ENCODE results near the gene TNFAIP3.
"Not testable (repeated sequence)": the region's sequence is repeated elsewhere in the genome, so short reads cannot be mapped to it uniquely, and the experiment has no call there.

TNFAIP3 gene

GRCh38 chr6:137879885-137880745 lies 13.1 kb downstream of the TNFAIP3 start:
- DNase-seq, result no peak

GRCh38 chr6:137880746-137881521 lies 13.9 kb downstream of the TNFAIP3 start:
- no peak for DNase-seq

GRCh38 chr6:137881522-137881886 lies 14.4 kb downstream of the TNFAIP3 start:
- no peak for DNase-seq

GRCh38 chr6:137882225-137882961 lies 15.3 kb downstream of the TNFAIP3 start:
- DNase-seq, result no peak

- no peak for DNase-seq
Measured at GRCh38 chr6:137883400-137884148, 16.5 kb downstream of the TNFAIP3 start.

- DNase-seq, result no peak
Measured at GRCh38 chr6:137884149-137884909, 17.3 kb downstream of the TNFAIP3 start.

- DNase-seq, result not testable (repeated sequence)
Measured at GRCh38 chr6:137884910-137885229, 17.8 kb downstream of the TNFAIP3 start.

- DNase-seq, result not testable (repeated sequence)
Measured at GRCh38 chr6:137886226-137886625, 19.2 kb downstream of the TNFAIP3 start.

GRCh38 chr6:137890983-137891537 lies 24.0 kb downstream of the TNFAIP3 start:
- DNase-seq, result no peak

GRCh38 chr6:137892271-137892708 lies 25.2 kb downstream of the TNFAIP3 start:
- DNase-seq, result no peak

GRCh38 chr6:137893181-137893580 lies 26.1 kb downstream of the TNFAIP3 start:
- DNase-seq, result no peak

GRCh38 chr6:137893726-137894125 lies 26.7 kb downstream of the TNFAIP3 start:
- DNase-seq, result no peak

GRCh38 chr6:137894378-137894777 lies 27.3 kb downstream of the TNFAIP3 start:
- not testable (repeated sequence) for DNase-seq

GRCh38 chr6:137894779-137895385 lies 27.8 kb downstream of the TNFAIP3 start:
- no peak for DNase-seq

GRCh38 chr6:137896647-137897046 lies 29.6 kb downstream of the TNFAIP3 start:
- DNase-seq, result no peak

GRCh38 chr6:137900815-137901214 lies 33.8 kb downstream of the TNFAIP3 start:
- DNase-seq, result no peak

- no peak for DNase-seq
Measured at GRCh38 chr6:137901454-137901853, 34.4 kb downstream of the TNFAIP3 start.

GRCh38 chr6:137902699-137903098 lies 35.6 kb downstream of the TNFAIP3 start:
- no peak for DNase-seq

GRCh38 chr6:137903274-137903932 lies 36.3 kb downstream of the TNFAIP3 start:
- DNase-seq, result no peak

Data from NCI-H2171 treated with DMSO at 0.1 percent for 48 hours (cell line).